Measurements from ENCODE around the gene ABLIM1. TPM values are rescaled to one million over a fixed set of nuclear protein-coding genes. Genes with fewer than 3 reads are reported as not detected.

Gene ABLIM1
- total RNA-seq, result 10 to 100 TPM; 38.8 to 76.5 (median 50.6) TPM
- long read RNA-seq, partial matches to known transcripts, result 1 of 4 reads
- long read RNA-seq, other reads (novel, unspliced or antisense), result 3 of 4 reads

GRCh38 chr10:114658175-114658574 is at the start of gene ABLIM1:
Gene ABLIM1 (minus strand): TSS chr10:114658275. CDS start chr10:114658200, 75 bp downstream.
- H3K4me3 ChIP-seq, result no peak within 1 kb of the TSS
- DNase-seq (no peak), ATAC-seq (no peak)
- intact Hi-C loops (cut with DNase I), result no loop called here
- no peak for TF ChIP-seq CTCF (IDR thresholded peaks at IDR 0.05)
- TF ChIP-seq POLR2A (IDR thresholded peaks at IDR 0.05), result no peak
- no peaks in the 10 kb centered on the region for H3K36me3 ChIP-seq
- no peaks in the 10 kb centered on the region for H3K9me3 ChIP-seq
- H3K27ac ChIP-seq, result no peak within 1 kb of the TSS
- no peaks in the 10 kb centered on the region for H3K27me3 ChIP-seq
- WGBS (ENCODE audit: insufficient coverage, low coverage, low lambda C conversion rate, missing lambda C conversion rate), result 69% methylated on average over 1 of the region's 2 CpGs
- H3K4me1 ChIP-seq, result peaks cover 0 to 5% (median under 1%) of the 10 kb centered on the region in 4 donors

GRCh38 chr10:114706458-114707055 is 48.5 kb upstream of the ABLIM1 start:
- Histone ChIP-seq H3K4me1 (no peaks in the 10 kb centered on the region), H3K27me3 (no peaks in the 10 kb centered on the region), H3K36me3 (no peaks in the 10 kb centered on the region), H3K4me3 (no peak overlapping the region), H3K27ac (no peak overlapping the region), H3K9me3 (no peaks in the 10 kb centered on the region)
- 67% methylated on average over 4 of the region's 4 CpGs for WGBS (ENCODE audit: insufficient coverage, low coverage, low lambda C conversion rate, missing lambda C conversion rate)
- intact Hi-C loops (cut with DNase I), result no loop called here
- ATAC-seq, result no peak
- no peak for DNase-seq
- TF ChIP-seq CTCF (IDR thresholded peaks at IDR 0.05) (no peak), POLR2A (IDR thresholded peaks at IDR 0.05) (no peak)

- intact Hi-C loops (cut with DNase I), result no loop called here
- Histone ChIP-seq H3K27ac (no peak overlapping the region), H3K9me3 (no peaks in the 10 kb centered on the region), H3K36me3 (no peaks in the 10 kb centered on the region), H3K27me3 (no peaks in the 10 kb centered on the region), H3K4me3 (no peak overlapping the region), H3K4me1 (no peaks in the 10 kb centered on the region)
- ATAC-seq (no peak), DNase-seq (no peak)
- TF ChIP-seq CTCF (IDR thresholded peaks at IDR 0.05), result no peak
- TF ChIP-seq POLR2A (IDR thresholded peaks at IDR 0.05), result no peak
- 91% methylated on average over 4 of the region's 4 CpGs for WGBS (ENCODE audit: insufficient coverage, low coverage, low lambda C conversion rate, missing lambda C conversion rate)
These were observed 46.6 kb upstream of the ABLIM1 start for GRCh38 chr10:114704679-114705078.

- no peak for DNase-seq
- intact Hi-C loops (cut with DNase I), result no loop called here
- WGBS (ENCODE audit: insufficient coverage, low coverage, low lambda C conversion rate, missing lambda C conversion rate), result 23% methylated on average over 6 of the region's 6 CpGs
These were observed 45.5 kb upstream of the ABLIM1 start for GRCh38 chr10:114703377-114704107.

More at GRCh38 chr10:114703377-114704107, 45.5 kb upstream of the ABLIM1 start:
- H3K36me3 ChIP-seq, result no peaks in the 10 kb centered on the region
- H3K4me1 ChIP-seq, result no peaks in the 10 kb centered on the region
- no peaks in the 10 kb centered on the region for H3K27me3 ChIP-seq
- H3K4me3 ChIP-seq, result no peak overlapping the region
- no peaks in the 10 kb centered on the region for H3K9me3 ChIP-seq
- peak; percentile 68 to 81 (median 70) for ATAC-seq
- H3K27ac ChIP-seq, result no peak overlapping the region
- no peak for TF ChIP-seq POLR2A (IDR thresholded peaks at IDR 0.05)
- peak; percentile 63 to 69 (median 67) for TF ChIP-seq CTCF (IDR thresholded peaks at IDR 0.05)
